ENCODE measurements around the gene GLP2R.

DNA sequence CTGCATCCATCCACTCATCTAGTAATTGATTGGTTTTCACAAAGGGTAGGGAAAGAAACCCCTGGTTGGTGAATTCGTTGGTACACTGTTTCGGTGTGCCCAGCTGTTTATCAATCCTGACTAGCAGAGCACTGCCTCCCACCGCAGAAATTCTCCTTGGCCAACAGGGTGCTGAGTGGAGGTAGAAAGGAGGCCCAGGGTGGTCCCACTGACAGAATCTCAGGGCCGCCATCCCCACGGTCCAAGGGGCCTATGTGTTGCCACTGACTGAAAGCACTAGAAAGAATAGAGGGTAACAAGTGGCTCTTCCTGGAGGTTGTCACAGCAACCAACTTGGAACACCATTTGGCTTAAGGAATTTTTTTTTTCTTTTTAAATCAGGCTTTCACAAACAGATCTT is 87.8 kb downstream of the GLP2R start:
- no peak for TF ChIP-seq EZH2phosphoT487 (IDR thresholded peaks at IDR 0.05; ENCODE audit: borderline replicate concordance, low read depth, low read length)
- TF ChIP-seq CTCF (conservative IDR thresholded peaks at IDR 0.05; ENCODE audit: low read length), result no peak
